SKM-1 treated with dmso at 0.1 percent for 144 hours (cell line): ENCODE results near the gene NPTX1.
"Not testable (repeated sequence)": the region's sequence is repeated elsewhere in the genome, so short reads cannot be mapped to it uniquely, and the experiment has no call there.

ENCODE experiments used
- DNase-seq: peaks from one replicate; lab custom pipeline; 2025; ENCODE audit not compliant: unreplicated experiment; lab: John Stamatoyannopoulos, UW

The NPTX1 gene, protein sequence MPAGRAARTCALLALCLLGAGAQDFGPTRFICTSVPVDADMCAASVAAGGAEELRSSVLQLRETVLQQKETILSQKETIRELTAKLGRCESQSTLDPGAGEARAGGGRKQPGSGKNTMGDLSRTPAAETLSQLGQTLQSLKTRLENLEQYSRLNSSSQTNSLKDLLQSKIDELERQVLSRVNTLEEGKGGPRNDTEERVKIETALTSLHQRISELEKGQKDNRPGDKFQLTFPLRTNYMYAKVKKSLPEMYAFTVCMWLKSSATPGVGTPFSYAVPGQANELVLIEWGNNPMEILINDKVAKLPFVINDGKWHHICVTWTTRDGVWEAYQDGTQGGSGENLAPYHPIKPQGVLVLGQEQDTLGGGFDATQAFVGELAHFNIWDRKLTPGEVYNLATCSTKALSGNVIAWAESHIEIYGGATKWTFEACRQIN

DNA sequence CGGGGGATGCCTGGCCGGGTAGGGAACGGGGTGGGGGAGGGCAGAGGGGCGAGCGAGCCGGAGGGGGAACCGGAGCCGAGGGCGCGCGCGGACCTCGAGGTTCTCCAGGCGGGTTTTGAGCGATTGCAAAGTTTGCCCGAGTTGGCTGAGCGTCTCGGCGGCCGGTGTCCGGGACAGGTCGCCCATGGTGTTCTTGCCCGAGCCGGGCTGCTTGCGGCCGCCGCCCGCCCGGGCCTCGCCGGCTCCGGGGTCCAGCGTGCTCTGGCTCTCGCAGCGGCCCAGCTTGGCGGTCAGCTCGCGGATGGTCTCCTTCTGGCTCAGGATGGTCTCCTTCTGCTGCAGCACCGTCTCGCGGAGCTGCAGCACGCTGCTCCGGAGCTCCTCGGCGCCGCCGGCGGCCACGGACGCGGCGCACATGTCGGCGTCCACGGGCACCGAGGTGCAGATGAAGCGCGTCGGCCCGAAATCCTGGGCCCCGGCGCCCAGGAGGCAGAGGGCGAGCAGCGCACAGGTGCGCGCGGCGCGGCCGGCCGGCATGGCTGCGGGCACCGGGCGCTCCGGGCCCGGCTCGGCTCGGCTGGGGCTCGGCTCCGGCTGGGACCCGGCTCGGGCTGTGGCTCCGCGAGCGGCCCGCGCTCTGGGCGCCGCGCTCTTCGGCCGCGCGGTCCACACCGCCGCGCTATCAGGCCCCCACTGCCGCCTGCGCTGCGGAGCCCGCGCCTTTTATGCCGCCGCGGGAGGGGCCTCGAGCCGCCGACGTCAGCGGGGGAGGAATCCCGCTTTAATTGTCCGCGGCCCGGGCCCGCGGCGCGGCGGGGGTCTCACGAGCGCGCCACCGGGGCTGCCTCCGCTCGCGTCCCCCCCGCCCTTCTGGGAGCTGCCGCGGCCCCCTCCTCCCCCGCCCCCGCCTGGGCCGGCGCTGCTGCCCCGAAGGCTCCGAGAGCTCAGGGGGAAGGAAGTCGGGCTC lies at the start of gene NPTX1:
Gene NPTX1 (minus strand): TSS at position 698 of the 967 bp plus-strand sequence. CDS start 161 bp downstream, at position 537.
- no peak for DNase-seq

DNA sequence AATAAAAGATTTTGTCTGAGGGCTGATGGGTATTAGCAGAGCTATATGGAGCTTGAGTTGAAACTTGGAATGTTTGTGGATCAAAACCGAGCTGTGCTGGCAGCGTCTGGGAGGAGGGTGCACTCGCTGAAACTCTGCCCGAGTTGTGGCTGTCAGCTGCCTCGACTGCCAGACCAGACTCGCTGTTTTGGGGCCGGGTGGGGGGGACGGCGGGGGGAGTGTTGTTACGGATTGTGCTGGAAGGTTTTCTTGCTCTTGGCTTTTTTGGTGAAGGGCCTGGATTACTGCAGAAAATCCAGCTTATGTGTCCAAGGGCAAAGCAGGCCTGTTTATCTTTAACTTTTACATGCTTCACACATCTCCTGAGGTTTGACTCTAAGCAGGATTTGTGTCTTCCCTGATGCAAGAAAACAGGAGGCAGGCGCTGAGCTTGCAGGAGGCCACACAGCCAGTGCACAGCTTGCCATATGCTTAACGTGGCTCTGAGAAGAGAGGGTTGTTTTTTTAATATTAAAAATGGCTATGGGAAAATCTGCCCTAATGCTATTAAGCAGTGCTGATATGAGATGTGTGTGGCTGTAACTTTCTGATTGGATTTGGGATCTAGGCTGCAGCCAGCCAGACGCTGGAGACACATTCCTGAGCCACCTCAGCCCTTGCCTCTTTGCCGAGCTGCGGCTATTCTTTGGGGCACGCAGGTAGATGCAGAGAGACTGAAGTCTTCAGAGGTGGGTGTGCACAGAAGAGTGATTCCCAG lies 47.7 kb upstream of the NPTX1 start:
- DNase-seq = no peak

DNA sequence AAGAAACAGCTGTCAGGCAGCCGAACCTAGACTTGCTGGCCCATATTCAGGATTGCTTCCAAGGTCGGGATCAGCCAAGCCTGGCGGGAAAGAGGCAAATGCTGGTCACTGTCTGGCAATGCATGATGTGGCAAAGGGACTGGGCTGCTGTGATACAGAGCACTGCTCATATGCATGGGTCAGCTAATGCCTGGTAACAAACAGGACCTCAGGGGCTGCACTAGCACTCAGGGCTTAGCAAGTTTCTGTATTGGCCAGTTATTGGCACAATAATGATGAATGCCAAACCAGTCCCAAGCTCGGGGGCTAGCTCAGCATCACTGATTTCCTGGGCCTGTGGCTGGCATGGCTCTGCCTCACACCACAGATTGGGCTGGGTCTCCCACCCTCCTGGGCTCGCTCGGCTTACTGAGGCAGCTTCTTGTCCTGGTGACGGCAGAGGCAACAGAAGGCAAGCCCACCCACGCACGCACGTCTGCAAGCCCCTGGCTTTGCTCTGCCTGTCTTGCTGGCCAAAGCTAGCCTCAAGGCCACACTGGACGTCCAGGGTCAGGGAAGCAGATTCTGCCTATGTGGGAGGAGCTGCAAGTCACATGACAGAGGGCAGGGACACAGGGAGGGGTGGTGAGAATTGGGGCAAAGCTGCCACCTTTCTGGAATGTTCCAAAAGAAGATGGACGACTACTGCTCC lies 46.8 kb upstream of the NPTX1 start:
- no peak for DNase-seq

DNA sequence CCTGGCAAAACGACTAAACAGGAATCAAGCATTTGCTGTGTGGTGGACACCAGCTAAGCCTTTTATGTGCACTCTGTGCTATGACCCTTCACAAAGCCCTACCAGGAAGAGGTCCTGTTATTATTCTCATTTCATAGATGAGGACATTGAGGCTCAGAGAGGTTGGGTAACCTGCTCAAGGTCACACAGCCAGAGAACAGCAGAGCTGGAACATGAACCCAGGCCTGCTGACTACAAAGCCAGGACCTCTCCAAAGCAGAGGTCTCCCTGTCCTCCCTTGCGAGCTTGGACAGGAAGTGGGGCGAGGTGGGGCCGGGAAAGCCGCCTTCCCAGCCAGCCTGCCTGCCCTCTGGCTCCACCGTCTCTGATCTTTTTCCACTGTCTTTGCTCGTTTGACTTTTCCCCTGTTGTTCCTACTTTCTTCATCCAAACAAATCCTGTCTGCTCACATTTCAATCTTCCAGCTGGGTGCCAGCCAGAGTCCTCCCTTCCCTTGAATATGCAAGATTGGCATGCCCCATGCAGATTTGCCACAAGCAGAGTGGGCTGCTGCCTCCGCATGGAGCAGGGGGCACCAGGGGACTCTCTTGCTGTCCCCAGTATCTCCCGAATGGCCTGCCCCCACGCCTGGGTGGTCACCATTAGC lies 44.5 kb upstream of the NPTX1 start:
- DNase-seq = no peak

DNA sequence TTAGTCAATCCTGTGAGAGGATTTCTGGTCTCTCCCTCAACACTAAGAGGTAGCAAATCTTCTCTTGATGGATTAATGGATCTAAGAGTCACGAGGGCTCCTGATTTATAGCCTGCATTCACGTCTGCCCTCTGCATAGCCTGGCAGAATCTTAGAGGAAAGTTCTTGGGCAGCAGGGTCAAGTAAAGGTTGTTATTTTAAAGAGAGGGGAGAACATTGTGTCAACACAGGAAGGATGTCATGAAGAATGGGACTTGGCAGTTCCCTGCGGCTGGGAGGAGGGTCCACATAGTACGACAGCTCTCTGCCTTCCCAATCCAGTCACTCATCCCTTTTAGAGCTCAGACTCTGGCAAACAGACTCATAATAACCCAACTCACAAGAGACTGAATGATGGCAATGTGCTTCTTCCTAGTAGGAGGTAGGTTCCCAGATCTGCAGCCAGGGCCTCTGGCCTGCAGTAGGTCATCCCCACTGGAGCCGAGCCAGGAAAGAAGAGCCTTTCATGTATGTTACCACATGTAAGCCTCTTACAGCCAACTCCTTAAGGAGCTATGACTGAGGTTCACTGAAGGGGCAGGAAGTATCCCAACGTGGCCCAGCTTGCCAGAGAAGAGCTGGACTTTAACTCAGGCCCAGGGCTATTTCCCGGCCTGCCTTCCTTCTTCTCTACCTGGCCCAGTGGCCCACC lies 42.8 kb upstream of the NPTX1 start:
- no peak for DNase-seq

DNA sequence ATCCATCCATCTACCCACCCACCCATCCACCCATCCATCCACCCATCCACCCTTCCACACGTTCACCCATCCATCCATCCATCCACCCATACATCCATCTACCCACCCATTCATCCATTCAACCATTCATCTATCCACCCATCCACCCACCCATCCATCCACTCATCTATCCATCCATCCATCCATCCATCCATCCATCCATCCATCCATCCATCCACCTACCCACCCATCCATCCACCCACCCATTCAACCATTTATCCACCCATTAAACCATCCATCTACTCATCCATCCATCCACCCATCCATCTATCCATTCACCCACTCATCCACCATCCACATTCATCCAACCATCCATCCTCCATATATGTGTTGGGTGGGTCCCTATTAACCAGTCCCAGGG lies 42.0 kb upstream of the NPTX1 start:
- DNase-seq = no peak

DNA sequence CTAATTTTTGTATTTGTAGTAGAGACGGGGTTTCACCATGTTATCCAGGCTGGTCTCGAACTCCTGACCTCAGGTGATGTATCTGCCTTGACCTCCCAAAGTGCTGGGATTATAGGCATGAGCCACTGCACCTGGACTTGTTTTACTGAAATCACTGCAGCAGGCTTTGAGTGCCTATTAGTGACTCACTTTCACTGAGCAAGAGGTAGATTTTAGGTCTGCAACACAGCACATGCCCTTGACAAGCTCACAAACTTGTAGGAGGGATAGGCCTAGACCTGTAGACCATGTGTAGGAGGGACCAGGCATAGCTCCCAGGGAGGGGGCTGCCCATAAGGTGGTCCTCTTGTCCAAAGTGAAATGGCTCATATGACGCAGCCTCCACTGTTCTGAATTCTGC lies 41.2 kb upstream of the NPTX1 start:
- DNase-seq = no peak

DNA sequence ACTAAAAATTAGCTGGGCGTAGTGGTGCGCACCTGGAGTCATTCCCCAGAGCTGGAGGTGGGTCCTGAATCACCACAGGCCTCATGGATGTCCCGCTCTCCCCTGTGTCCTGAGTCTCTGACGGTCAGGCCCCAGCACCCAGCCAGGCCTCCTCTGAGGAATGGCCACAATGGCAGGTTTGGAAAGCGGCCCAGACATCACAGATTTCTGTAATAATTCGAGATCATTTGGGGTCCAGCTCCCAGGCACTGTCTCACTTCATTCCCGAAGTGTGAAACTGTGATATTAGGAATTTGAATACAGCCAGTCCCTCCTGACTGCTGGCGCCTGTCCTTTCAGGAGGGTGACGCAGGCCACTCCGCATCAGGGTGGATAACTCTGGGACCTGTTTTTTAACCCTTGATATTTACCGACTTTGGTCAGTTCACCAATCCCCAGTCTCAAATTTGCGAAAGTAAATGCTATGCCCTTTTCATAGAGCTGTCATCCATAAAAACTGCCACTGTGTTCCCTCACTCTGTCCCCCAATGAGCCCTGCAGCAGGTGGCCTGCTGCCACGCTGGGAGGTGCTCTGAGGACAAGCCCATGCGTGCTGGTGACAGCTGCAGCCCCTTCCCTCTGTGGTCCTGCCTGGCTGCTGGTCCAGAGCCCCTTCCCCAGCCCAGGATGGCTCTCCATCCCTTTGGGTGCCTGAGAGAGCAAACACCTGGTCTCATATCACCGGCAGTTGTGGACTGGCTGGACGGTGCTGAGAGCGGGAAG lies 39.9 kb upstream of the NPTX1 start:
- DNase-seq = no peak

DNA sequence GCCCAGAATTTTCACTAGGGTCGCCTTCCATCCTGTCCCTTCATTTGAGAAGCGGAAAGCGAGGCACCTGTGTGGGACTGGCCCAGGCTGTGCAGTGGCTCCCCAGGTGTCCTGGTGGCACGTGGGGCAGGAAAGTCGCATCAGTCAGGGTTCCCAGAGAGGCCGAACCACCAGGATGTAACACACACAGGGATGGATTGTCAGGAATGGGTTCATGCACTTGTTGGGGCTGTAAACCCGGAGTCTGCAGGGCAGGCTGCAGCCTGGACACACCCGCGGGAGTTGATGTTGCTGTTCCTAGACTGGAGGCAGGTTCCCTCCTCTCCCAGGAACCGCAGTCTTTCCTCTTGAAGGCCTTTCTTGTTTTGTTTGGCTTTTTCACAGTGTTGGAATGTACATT lies 37.5 kb upstream of the NPTX1 start:
- no peak for DNase-seq

DNA sequence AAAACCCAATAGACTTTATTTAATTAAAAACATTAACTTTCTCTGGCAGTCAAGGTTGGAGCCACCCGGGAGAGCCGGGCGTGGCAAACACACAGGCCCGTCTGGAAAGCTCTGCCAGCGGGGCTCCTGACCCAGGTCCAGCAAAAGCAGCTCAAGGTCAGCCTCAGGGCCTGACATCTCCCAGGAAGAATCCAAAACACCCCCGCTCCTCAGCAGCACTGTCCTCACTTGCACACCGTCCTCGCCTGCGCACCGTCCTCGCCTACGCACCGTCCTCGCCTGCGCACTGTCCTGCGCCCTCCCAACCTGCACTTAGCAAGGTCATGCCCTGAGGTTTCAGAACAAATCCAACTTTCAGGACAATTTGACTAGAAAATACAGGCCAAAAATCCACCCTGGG lies 36.8 kb upstream of the NPTX1 start:
- no peak for DNase-seq

DNA sequence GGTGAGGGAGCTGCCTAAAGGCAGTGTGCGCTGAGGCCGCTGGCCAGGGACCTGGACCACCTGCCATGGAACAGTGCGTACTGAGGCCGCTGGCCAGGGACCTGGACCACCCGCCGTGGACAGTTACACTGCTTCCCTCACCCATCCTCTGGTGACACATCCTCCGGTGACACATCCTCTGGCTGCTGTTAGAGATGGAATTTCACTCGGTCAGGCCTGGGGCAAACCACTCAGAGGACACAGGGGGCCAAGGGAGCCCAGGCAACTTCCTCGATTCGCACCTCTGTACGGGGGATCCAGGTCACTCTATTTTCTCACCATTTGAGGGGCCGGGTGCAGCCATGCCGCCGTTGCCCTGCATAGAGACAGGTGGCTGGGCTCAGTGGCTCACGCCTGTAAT lies 35.8 kb upstream of the NPTX1 start:
- no peak for DNase-seq

DNA sequence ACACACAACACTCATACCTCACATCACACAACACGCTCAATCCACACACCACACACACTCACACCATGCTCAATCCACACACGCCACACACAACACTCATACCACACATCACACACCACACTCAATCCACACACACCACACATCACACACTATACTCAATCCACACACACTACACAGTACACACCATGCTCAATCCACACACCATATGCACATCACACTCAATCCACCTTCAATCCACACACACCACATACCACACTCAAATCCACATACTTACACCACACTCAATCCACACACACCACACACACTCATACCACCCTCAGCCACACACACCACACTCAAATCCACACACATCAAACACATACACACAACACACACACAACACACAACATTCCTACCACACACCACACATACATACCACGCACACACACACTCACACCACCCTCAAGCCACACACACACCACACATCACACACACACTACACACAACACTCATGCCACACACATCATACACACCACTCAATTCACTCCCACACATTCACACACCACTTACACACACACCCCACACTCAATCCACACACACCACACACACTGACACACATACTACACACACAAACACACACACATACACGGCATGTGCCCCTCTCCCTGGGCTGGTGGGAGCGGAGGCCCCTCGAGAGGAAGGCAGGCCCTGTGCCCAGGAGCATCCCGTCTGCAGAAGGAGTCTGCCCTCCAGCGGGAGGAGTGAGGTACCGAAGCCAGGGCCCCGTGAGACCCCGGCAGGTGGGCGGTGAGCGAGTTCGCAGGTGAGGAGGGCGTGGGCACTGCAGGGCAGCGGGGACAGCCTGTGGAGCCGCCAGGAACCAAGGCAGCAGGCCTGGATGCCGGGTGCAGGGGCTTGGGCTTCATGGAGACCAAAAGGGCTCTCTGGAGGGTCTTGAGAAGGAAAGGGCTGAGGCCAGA lies 35.1 kb upstream of the NPTX1 start:
- DNase-seq = no peak

DNA sequence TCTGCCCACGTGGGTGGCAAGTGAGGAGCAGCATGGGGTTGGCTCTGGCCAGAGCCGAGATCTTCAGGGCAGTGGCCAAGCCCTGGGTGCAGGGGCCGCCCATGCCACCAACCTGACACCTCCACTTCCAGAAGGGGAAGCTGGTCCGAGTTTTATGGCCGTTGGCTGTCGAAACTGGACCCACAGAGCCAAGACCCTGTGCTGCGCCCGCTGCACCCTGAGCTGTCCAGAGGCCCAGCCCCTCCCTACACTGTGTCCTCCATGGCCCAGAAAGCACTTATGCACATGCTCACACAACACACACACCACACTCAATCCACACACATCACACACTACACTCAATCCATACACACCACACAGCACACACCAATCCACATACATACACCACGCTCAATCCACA lies 34.4 kb upstream of the NPTX1 start:
- no peak for DNase-seq

DNA sequence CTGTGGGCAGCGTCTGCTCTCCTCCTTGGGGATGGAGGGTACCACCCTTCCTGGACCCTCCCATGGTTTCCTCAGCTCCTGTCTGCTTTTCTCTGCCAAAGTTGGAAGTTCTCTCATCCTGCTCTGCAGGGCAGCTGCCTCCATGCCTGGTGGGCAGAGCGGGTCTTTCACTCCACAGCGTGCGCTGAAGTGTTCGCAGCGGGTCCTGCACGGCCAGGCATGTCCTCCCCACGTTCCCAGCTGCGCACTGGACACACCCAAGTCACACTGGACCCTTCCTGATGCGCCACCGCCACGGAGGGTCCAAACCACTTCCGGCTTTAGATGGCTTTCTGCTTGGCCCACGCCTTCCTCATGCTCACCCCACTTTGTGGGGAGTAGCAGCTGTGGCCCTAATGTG lies 33.7 kb upstream of the NPTX1 start:
- DNase-seq = no peak

DNA sequence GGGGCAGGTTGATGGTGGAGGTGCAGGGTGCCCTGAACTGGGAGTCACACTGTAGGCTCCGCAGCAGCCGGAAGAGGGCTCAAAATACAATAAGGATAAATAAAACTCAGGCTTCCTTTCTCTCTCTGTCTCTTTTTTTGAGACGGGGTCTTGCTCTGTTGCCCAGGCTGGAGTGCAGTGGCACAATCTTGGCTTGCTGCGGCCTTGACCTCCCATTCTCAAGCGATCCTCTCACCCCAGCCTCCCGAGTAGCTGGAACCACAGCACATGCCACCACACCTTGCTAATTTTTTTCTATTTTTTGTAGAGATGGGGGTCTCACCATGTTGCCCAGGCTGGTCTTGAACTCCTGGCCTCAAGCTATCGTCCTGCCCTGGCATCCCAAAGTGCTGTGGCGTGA lies 32.9 kb upstream of the NPTX1 start:
- no peak for DNase-seq

DNA sequence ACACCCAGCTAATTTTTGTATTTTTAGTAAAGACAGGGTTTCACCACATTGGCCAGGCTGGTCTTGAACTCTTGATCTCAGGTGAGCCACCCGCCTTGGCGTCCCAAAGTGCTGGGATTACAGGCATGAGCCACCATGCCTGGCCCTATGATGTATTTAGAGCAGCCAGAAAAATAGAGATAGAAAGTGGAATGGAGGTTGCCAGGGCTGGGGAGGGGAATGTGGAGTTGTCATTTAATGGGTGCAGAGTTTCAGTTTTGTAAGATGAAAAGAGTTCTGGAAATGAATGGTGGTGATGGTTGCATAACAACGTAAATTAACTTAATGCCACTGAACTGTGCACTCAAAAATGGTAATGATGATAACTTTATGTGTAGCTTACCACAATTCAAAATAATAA lies 31.6 kb upstream of the NPTX1 start:
- DNase-seq = no peak

DNA sequence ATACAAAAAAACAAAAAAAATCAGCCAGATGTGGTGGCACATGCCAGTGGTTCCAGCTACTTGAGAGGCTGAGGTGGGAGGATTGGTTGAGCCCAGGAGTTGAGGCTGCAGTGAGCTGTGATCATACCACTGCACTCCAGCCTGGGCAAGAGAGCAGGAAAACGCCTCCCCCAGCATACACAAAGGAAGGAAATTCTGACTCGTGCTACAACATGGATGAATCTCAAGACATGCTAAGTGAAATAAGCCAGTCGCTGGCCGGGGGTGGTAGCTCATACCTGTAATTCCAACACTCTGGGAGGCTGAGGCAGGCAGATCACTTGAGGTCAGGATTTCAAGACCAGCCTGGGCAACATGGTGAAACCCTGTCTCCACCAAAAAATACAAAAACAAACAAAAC lies 30.8 kb upstream of the NPTX1 start:
- DNase-seq = not testable (repeated sequence)
